HFFc6 (cell line): Measurements from ENCODE around the gene PAN3. TPM values are rescaled to one million over a fixed set of nuclear protein-coding genes. Genes with fewer than 3 reads are reported as not detected.

Experiments used
- DNase-seq: peaks from one replicate; pipeline ENCODE4 v3.0.0-alpha.2; 2018
- H3K27ac Mint-ChIP-seq: 2 replicates; pipeline ENCODE4 v1.8.0; 2020; ENCODE audit warnings: mild to moderate bottlenecking, mixed read lengths
- H3K27me3 Mint-ChIP-seq: 2 replicates; pipeline ENCODE4 v1.8.0; 2021; ENCODE audit warnings: mild to moderate bottlenecking, moderate library complexity, mixed read lengths; ENCODE audit not compliant: insufficient read depth
- H3K36me3 Mint-ChIP-seq: 2 replicates; pipeline ENCODE4 v1.8.0; 2021; ENCODE audit warnings: low read depth, mixed read lengths
- H3K4me1 Mint-ChIP-seq: 2 replicates; pipeline ENCODE4 v1.8.0; 2020; ENCODE audit warnings: low read depth, mixed read lengths
- H3K4me3 Mint-ChIP-seq: 2 replicates; pipeline ENCODE4 v1.8.0; 2020; ENCODE audit warnings: mild to moderate bottlenecking, moderate library complexity, mixed read lengths
- H3K9me3 Mint-ChIP-seq: 2 replicates; pipeline ENCODE4 v1.8.0; 2020; ENCODE audit warnings: mild to moderate bottlenecking, mixed read lengths
- total RNA-seq, 6 experiments: library from RNA; stranded (reverse); fragmentation: NEBNext Ultra II Directional; extraction: Animal tissue kit (Norgen Biotek cat#: 25700); gene quantifications; 2 replicates in 1 of 6; 3 replicates in 5 of 6; pipeline ENCODE4 v1.2.3, GENCODE V29; 2021
- TF ChIP-seq, protein P1 (sequence below): fragments of 200-600 bp; sonication (generic); IDR thresholded peaks from 2 replicates; pipeline ENCODE4 v1.5.0; 2021; ENCODE audit warnings: antibody characterized with exemption, mild to moderate bottlenecking

PAN3 gene
- total RNA-seq, 6 experiments from 2014 or later = 16.9 to 20.2 (median 18.0) TPM

DNA sequence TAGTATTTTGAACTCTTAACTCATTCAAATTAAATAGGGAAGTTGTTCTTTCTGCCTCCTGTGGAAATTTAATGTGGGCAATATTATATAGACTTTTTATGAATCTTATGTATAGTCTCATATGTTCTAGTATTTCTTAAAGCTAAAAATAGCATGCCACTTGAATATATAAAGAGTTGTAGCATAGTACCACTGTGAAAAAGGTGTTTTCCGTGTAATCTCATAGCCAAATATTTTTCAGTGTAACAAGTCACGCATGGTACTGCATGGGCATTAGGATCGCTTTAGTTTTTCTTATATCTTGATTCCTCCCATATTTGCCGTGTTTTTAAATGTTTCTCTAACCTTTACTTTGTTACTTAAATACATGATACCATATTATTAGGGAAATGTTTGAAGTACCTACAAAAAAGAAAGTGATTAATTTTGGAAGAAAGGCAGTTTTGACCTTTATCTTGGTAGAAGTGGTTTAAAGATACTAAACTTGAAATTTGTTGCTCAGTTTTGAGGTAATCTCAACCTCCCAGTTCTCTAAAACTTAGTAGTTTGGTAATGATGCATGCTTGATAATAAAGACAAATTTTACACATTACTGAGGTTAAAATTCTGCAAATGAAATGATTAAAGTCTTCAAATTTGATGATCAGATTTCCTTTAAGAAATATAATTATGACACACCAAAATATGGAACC, 81.2 kb downstream of the PAN3 start:
- no peak overlapping the region for H3K27ac Mint-ChIP-seq
- no peak for DNase-seq
- H3K27me3 Mint-ChIP-seq = no peaks in the 10 kb centered on the region
- H3K36me3 Mint-ChIP-seq = peaks cover 3% of the 10 kb centered on the region
- H3K9me3 Mint-ChIP-seq = no peaks in the 10 kb centered on the region
- H3K4me1 Mint-ChIP-seq = no peaks in the 10 kb centered on the region
- TF ChIP-seq, protein P1, sequence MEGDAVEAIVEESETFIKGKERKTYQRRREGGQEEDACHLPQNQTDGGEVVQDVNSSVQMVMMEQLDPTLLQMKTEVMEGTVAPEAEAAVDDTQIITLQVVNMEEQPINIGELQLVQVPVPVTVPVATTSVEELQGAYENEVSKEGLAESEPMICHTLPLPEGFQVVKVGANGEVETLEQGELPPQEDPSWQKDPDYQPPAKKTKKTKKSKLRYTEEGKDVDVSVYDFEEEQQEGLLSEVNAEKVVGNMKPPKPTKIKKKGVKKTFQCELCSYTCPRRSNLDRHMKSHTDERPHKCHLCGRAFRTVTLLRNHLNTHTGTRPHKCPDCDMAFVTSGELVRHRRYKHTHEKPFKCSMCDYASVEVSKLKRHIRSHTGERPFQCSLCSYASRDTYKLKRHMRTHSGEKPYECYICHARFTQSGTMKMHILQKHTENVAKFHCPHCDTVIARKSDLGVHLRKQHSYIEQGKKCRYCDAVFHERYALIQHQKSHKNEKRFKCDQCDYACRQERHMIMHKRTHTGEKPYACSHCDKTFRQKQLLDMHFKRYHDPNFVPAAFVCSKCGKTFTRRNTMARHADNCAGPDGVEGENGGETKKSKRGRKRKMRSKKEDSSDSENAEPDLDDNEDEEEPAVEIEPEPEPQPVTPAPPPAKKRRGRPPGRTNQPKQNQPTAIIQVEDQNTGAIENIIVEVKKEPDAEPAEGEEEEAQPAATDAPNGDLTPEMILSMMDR = no peak
- no peak overlapping the region for H3K4me3 Mint-ChIP-seq

DNA sequence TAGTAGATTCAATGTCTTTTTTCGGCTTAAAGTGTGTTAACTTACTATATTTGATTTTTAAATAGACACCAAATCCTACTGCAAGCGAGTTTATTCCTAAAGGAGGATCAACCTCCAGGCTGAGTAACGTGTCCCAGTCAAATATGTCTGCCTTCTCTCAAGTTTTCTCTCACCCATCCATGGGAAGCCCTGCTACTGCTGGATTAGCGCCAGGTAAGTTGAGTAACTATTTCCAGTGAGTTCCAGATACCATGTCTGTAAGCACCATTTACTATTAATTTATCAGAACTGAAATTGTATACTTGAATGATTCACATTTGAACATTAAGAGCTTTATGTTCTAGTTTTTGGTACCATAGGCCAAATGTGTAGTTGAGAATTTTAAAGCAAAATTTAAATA, 81.8 kb downstream of the PAN3 start:
- H3K27ac Mint-ChIP-seq = no peak overlapping the region
- no peak for DNase-seq

DNA sequence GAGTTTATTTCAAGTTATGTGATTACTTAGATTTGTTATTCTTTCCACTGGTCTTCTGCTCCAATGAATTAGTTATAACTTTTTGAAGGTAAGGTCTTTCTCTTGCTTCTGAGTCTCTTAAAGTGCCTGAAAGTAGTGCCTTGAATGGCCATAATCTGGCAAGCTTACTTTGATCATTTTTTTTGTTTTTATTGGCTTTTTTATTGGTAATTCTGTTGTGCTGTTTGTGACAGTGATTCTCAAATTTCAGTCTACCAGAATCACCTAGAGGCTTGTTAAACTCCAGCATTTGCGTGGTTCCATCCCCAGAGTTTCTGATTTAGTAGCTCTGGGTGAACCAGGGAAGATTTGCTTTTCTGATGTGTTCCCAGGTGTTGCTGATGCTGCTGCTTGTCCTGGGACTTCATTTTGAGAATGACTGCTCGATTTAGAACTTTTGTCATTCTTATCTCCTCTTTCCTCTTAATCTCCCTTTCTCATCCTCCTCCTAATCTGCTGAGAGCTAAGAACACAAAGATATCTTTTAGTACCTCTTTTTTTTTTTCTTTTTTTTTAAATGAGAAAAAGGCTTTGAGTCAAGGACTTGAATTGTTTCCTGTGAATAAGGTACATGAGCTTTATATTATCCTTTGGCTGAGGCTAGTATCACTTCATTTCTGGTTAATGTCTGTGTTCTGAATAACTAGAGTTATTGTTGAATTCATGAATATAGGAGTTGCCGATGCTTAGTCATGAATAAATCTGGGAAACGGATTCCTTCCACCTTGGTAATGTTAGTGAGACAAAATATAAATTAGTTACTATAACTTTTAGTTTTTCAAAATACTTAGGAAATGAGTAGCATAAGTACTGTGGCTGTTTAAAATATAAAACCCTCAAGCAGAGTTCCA, 91.4 kb downstream of the PAN3 start:
- no peaks in the 10 kb centered on the region; the same call in 1 of the 2 replicates for H3K27me3 Mint-ChIP-seq
- no peak overlapping the region for H3K4me3 Mint-ChIP-seq
- H3K9me3 Mint-ChIP-seq = no peaks in the 10 kb centered on the region
- DNase-seq = no peak
- no peak overlapping the region for H3K27ac Mint-ChIP-seq
- TF ChIP-seq, protein P1 = no peak
- H3K4me1 Mint-ChIP-seq = peaks cover 8% of the 10 kb centered on the region
- H3K36me3 Mint-ChIP-seq = 0 out of 2 replicates have a peak, but pooled peaks cover 6% of the 10 kb centered on the region

More for the DNA sequence above, 81.8 kb downstream of the PAN3 start:
- Mint-ChIP-seq H3K36me3 (no peaks in the 10 kb centered on the region), H3K27me3 (no peaks in the 10 kb centered on the region), H3K4me1 (no peaks in the 10 kb centered on the region), H3K9me3 (no peaks in the 10 kb centered on the region), H3K4me3 (no peak overlapping the region)
- TF ChIP-seq, protein P1 = no peak

DNA sequence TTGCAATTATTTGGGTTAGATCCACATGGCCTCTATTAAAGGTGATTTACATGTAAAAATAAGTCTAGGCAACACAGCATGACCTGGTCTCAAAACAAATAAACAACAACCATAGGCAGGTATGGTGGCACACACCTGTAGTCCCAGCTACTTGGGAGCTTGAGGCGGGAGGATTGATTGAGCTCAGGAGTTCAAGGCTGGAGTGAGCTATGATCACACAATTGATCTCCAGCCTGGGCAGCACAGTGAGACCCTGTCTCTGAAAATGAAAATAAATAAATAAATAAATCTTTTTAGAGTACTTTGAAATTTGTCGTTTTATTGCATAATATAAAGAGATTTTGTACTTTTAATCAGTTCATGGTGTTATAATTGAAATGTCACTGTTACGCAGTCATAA, 93.3 kb downstream of the PAN3 start:
- no peak for DNase-seq
- Mint-ChIP-seq H3K36me3 (0 out of 2 replicates have a peak, but pooled peaks cover 11% of the 10 kb centered on the region), H3K27ac (no peak overlapping the region), H3K9me3 (no peaks in the 10 kb centered on the region), H3K27me3 (no peaks in the 10 kb centered on the region; the same call in 1 of the 2 replicates), H3K4me1 (peaks cover 8% of the 10 kb centered on the region), H3K4me3 (no peak overlapping the region)
- TF ChIP-seq, protein P1 = no peak

DNA sequence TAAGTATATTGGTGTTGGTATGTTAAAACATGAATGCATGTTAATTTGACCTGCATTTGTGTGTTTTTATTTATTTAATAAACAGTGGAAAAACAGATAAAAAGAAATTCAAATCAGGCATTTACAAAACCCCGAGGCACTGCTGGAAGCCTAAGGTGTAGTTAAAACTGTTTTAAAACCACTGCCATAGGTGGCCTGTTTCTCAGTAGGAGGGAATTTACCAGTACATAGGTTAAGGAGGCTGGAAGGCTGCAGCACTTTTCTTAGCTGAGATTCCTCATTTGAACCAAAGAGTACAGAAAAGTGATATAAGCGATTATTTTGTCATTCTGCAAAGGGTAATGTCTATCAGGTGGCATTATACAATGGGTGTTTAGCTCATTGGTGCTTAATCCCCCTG, 99.6 kb downstream of the PAN3 start:
- no peak for DNase-seq
- TF ChIP-seq, protein P1 = no peak
- H3K36me3 Mint-ChIP-seq = peaks cover 17% of the 10 kb centered on the region
- no peaks in the 10 kb centered on the region; the same call in 1 of the 2 replicates for H3K27me3 Mint-ChIP-seq
- H3K4me3 Mint-ChIP-seq = no peak overlapping the region
- no peak overlapping the region for H3K27ac Mint-ChIP-seq
- no peaks in the 10 kb centered on the region for H3K4me1 Mint-ChIP-seq
- no peaks in the 10 kb centered on the region for H3K9me3 Mint-ChIP-seq
